ENCODE results near the gene ACTR3C.

- TF ChIP-seq CTCF (IDR thresholded peaks at IDR 0.05) (no peak), POLR2A (IDR thresholded peaks at IDR 0.05) (no peak), EP300 (IDR thresholded peaks at IDR 0.05) (no peak)
Measured at GRCh38 chr7:150346922-150347321, 23.6 kb upstream of the ACTR3C start.
